ENCODE data around the gene FGFRL1.
A peak's percentile ranks its signal among the peaks of the same experiment; 100 is the strongest.

Gene FGFRL1

GRCh38 chr4:1026115-1026514 is 14.7 kb downstream of the FGFRL1 start:
- Histone ChIP-seq H3K9ac (ENCODE audit: low read length) (no peak overlapping the region), H3K36me3 (ENCODE audit: insufficient read depth, low read length) (no peaks in the 10 kb centered on the region), H3K4me1 (ENCODE audit: insufficient read depth, low read length) (no peaks in the 10 kb centered on the region), H3K27ac (ENCODE audit: low read depth, low read length) (no peak overlapping the region), H3K9me3 (ENCODE audit: low read length) (no peaks in the 10 kb centered on the region), H3K27me3 (ENCODE audit: control insufficient read depth in 1 of 2, insufficient read depth in 2 of 2, low read length in 2 of 2) (peaks cover 0 to 31% of the 10 kb centered on the region in 2 donors), H3K4me3 (ENCODE audit: low read depth in 1 of 2, low read length in 2 of 2) (no peak overlapping the region)

- H3K9me3 ChIP-seq (ENCODE audit: low read length): no peaks in the 10 kb centered on the region
- no peak overlapping the region for H3K4me3 ChIP-seq (ENCODE audit: low read depth in 1 of 2, low read length in 2 of 2)
- H3K27me3 ChIP-seq (ENCODE audit: control insufficient read depth in 1 of 2, insufficient read depth in 2 of 2, low read length in 2 of 2): peaks cover 0 to 38% of the 10 kb centered on the region in 2 donors
- no peaks in the 10 kb centered on the region for H3K36me3 ChIP-seq (ENCODE audit: insufficient read depth, low read length)
- H3K4me1 ChIP-seq (ENCODE audit: insufficient read depth, low read length): no peaks in the 10 kb centered on the region
- no peak overlapping the region for H3K9ac ChIP-seq (ENCODE audit: low read length)
- H3K27ac ChIP-seq (ENCODE audit: low read depth, low read length): no peak overlapping the region
Measured at GRCh38 chr4:1027219-1027914, 15.9 kb downstream of the FGFRL1 start.

GRCh38 chr4:1027915-1028238 is 16.5 kb downstream of the FGFRL1 start:
- H3K9ac ChIP-seq (ENCODE audit: low read length): no peak overlapping the region
- H3K9me3 ChIP-seq (ENCODE audit: low read length): no peaks in the 10 kb centered on the region
- no peak overlapping the region for H3K27ac ChIP-seq (ENCODE audit: low read depth, low read length)
- no peaks in the 10 kb centered on the region for H3K36me3 ChIP-seq (ENCODE audit: insufficient read depth, low read length)
- no peaks in the 10 kb centered on the region for H3K4me1 ChIP-seq (ENCODE audit: insufficient read depth, low read length)
- peaks cover 0 to 43% of the 10 kb centered on the region in 2 donors for H3K27me3 ChIP-seq (ENCODE audit: control insufficient read depth in 1 of 2, insufficient read depth in 2 of 2, low read length in 2 of 2)
- H3K4me3 ChIP-seq (ENCODE audit: low read depth in 1 of 2, low read length in 2 of 2): no peak overlapping the region

- Histone ChIP-seq H3K4me3 (ENCODE audit: low read depth in 1 of 2, low read length in 2 of 2) (no peak overlapping the region), H3K9ac (ENCODE audit: low read length) (no peak overlapping the region), H3K27ac (ENCODE audit: low read depth, low read length) (no peak overlapping the region), H3K4me1 (ENCODE audit: insufficient read depth, low read length) (no peaks in the 10 kb centered on the region), H3K36me3 (ENCODE audit: insufficient read depth, low read length) (no peaks in the 10 kb centered on the region), H3K9me3 (ENCODE audit: low read length) (no peaks in the 10 kb centered on the region), H3K27me3 (ENCODE audit: control insufficient read depth in 1 of 2, insufficient read depth in 2 of 2, low read length in 2 of 2) (peaks cover 0 to 45% of the 10 kb centered on the region in 2 donors)
Measured at GRCh38 chr4:1028574-1029220, 17.3 kb downstream of the FGFRL1 start.

GRCh38 chr4:1029529-1029928 is 18.1 kb downstream of the FGFRL1 start:
- H3K27ac ChIP-seq (ENCODE audit: low read depth, low read length): no peak overlapping the region
- no peaks in the 10 kb centered on the region for H3K9me3 ChIP-seq (ENCODE audit: low read length)
- no peaks in the 10 kb centered on the region for H3K4me1 ChIP-seq (ENCODE audit: insufficient read depth, low read length)
- H3K36me3 ChIP-seq (ENCODE audit: insufficient read depth, low read length): no peaks in the 10 kb centered on the region
- peaks cover 0 to 45% of the 10 kb centered on the region in 2 donors for H3K27me3 ChIP-seq (ENCODE audit: control insufficient read depth in 1 of 2, insufficient read depth in 2 of 2, low read length in 2 of 2)
- H3K4me3 ChIP-seq (ENCODE audit: low read depth in 1 of 2, low read length in 2 of 2): no peak overlapping the region
- H3K9ac ChIP-seq (ENCODE audit: low read length): no peak overlapping the region

GRCh38 chr4:1030031-1030430 is 18.6 kb downstream of the FGFRL1 start:
- H3K27ac ChIP-seq (ENCODE audit: low read depth, low read length): no peak overlapping the region
- H3K36me3 ChIP-seq (ENCODE audit: insufficient read depth, low read length): no peaks in the 10 kb centered on the region
- H3K27me3 ChIP-seq (ENCODE audit: control insufficient read depth in 1 of 2, insufficient read depth in 2 of 2, low read length in 2 of 2): peaks cover 0 to 45% of the 10 kb centered on the region in 2 donors
- no peak overlapping the region for H3K9ac ChIP-seq (ENCODE audit: low read length)
- no peak overlapping the region for H3K4me3 ChIP-seq (ENCODE audit: low read depth in 1 of 2, low read length in 2 of 2)
- H3K9me3 ChIP-seq (ENCODE audit: low read length): no peaks in the 10 kb centered on the region
- H3K4me1 ChIP-seq (ENCODE audit: insufficient read depth, low read length): no peaks in the 10 kb centered on the region

GRCh38 chr4:1030559-1030958 is 19.1 kb downstream of the FGFRL1 start:
- H3K36me3 ChIP-seq (ENCODE audit: insufficient read depth, low read length): no peaks in the 10 kb centered on the region
- peaks cover 0 to 45% of the 10 kb centered on the region in 2 donors for H3K27me3 ChIP-seq (ENCODE audit: control insufficient read depth in 1 of 2, insufficient read depth in 2 of 2, low read length in 2 of 2)
- H3K4me1 ChIP-seq (ENCODE audit: insufficient read depth, low read length): no peaks in the 10 kb centered on the region
- H3K9ac ChIP-seq (ENCODE audit: low read length): no peak overlapping the region
- no peak overlapping the region for H3K27ac ChIP-seq (ENCODE audit: low read depth, low read length)
- H3K9me3 ChIP-seq (ENCODE audit: low read length): no peaks in the 10 kb centered on the region
- H3K4me3 ChIP-seq (ENCODE audit: low read depth in 1 of 2, low read length in 2 of 2): no peak overlapping the region

- Histone ChIP-seq H3K27ac (ENCODE audit: low read depth, low read length) (no peak overlapping the region), H3K9me3 (ENCODE audit: low read length) (no peaks in the 10 kb centered on the region), H3K4me3 (ENCODE audit: low read depth in 1 of 2, low read length in 2 of 2) (no peak overlapping the region), H3K27me3 (ENCODE audit: control insufficient read depth in 1 of 2, insufficient read depth in 2 of 2, low read length in 2 of 2) (peaks cover 0 to 45% of the 10 kb centered on the region in 2 donors), H3K4me1 (ENCODE audit: insufficient read depth, low read length) (no peaks in the 10 kb centered on the region), H3K36me3 (ENCODE audit: insufficient read depth, low read length) (no peaks in the 10 kb centered on the region), H3K9ac (ENCODE audit: low read length) (no peak overlapping the region)
Measured at GRCh38 chr4:1031346-1031745, 19.9 kb downstream of the FGFRL1 start.

GRCh38 chr4:1031956-1032795 is 20.8 kb downstream of the FGFRL1 start:
- H3K9me3 ChIP-seq (ENCODE audit: low read length): no peaks in the 10 kb centered on the region
- H3K9ac ChIP-seq (ENCODE audit: low read length): no peak overlapping the region
- H3K36me3 ChIP-seq (ENCODE audit: insufficient read depth, low read length): no peaks in the 10 kb centered on the region
- no peaks in the 10 kb centered on the region for H3K4me1 ChIP-seq (ENCODE audit: insufficient read depth, low read length)
- H3K4me3 ChIP-seq (ENCODE audit: low read depth in 1 of 2, low read length in 2 of 2): no peak overlapping the region
- no peak overlapping the region for H3K27ac ChIP-seq (ENCODE audit: low read depth, low read length)
- peaks cover 0 to 45% of the 10 kb centered on the region in 2 donors for H3K27me3 ChIP-seq (ENCODE audit: control insufficient read depth in 1 of 2, insufficient read depth in 2 of 2, low read length in 2 of 2)

- no peak overlapping the region for H3K4me3 ChIP-seq (ENCODE audit: low read depth in 1 of 2, low read length in 2 of 2)
- no peak overlapping the region for H3K9ac ChIP-seq (ENCODE audit: low read length)
- H3K27me3 ChIP-seq (ENCODE audit: control insufficient read depth in 1 of 2, insufficient read depth in 2 of 2, low read length in 2 of 2): peaks cover 0 to 43% of the 10 kb centered on the region in 2 donors
- H3K27ac ChIP-seq (ENCODE audit: low read depth, low read length): no peak overlapping the region
- H3K9me3 ChIP-seq (ENCODE audit: low read length): no peaks in the 10 kb centered on the region
- no peaks in the 10 kb centered on the region for H3K36me3 ChIP-seq (ENCODE audit: insufficient read depth, low read length)
- H3K4me1 ChIP-seq (ENCODE audit: insufficient read depth, low read length): no peaks in the 10 kb centered on the region
Measured at GRCh38 chr4:1032861-1033260, 21.4 kb downstream of the FGFRL1 start.

- Histone ChIP-seq H3K9me3 (ENCODE audit: low read length) (no peaks in the 10 kb centered on the region), H3K27ac (ENCODE audit: low read depth, low read length) (no peak overlapping the region), H3K4me3 (ENCODE audit: low read depth in 1 of 2, low read length in 2 of 2) (peak overlapping the region in 1 of 2 donors; percentile 4), H3K36me3 (ENCODE audit: insufficient read depth, low read length) (no peaks in the 10 kb centered on the region), H3K4me1 (ENCODE audit: insufficient read depth, low read length) (no peaks in the 10 kb centered on the region), H3K9ac (ENCODE audit: low read length) (no peak overlapping the region), H3K27me3 (ENCODE audit: control insufficient read depth in 1 of 2, insufficient read depth in 2 of 2, low read length in 2 of 2) (peaks cover 0 to 39% of the 10 kb centered on the region in 2 donors)
Measured at GRCh38 chr4:1033840-1034551, 22.6 kb downstream of the FGFRL1 start.

Measured in muscle layer of colon (tissue), 2 donors.